ENCODE data around the gene TSSK6.

DNA sequence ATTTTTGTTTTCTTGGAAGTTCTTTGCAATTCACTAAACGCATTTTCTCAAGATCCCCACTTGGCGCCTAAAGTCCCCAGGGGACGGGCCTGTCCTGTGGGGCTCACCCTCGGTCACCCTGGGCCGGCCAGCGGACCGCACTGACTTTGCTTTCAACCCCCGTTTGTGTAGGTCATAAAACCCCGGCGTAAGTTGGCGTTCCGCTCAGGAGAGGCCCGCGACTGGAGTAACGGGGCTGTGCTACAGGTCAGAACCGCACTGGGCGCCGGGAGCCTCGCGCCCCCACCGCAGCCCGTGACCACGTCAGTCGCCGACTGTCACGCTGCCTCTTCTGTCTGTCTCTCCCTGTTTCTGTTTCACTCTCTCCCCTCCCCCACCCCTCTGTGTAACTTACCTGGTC is 13.6 kb downstream of the TSSK6 start:
- TF ChIP-seq, protein P1, sequence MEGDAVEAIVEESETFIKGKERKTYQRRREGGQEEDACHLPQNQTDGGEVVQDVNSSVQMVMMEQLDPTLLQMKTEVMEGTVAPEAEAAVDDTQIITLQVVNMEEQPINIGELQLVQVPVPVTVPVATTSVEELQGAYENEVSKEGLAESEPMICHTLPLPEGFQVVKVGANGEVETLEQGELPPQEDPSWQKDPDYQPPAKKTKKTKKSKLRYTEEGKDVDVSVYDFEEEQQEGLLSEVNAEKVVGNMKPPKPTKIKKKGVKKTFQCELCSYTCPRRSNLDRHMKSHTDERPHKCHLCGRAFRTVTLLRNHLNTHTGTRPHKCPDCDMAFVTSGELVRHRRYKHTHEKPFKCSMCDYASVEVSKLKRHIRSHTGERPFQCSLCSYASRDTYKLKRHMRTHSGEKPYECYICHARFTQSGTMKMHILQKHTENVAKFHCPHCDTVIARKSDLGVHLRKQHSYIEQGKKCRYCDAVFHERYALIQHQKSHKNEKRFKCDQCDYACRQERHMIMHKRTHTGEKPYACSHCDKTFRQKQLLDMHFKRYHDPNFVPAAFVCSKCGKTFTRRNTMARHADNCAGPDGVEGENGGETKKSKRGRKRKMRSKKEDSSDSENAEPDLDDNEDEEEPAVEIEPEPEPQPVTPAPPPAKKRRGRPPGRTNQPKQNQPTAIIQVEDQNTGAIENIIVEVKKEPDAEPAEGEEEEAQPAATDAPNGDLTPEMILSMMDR (IDR thresholded peaks at IDR 0.05) = no peak
- no peak for TF ChIP-seq EZH2 (IDR thresholded peaks at IDR 0.05)
